AG04449 (cell line): ENCODE measurements around the gene VPS13A.

Experiments used
- CTCF ChIA-PET: fragments of 350-600 bp; formaldehyde crosslinking; extraction: SDS; loops from one replicate; lab custom pipeline; 2021; ENCODE audit warnings: antibody characterized with exemption; lab: Yijun Ruan, JAX
- POLR2A ChIA-PET: fragments of 400-600, 350-600 bp; formaldehyde crosslinking; extraction: SDS; loops from one replicate; lab custom pipeline; 2020; ENCODE audit warnings: antibody characterized with exemption, inconsistent platforms; lab: Yijun Ruan, JAX
- DNase-seq: peaks from one replicate; pipeline ENCODE4 v3.0.0-alpha.2; 2010; ENCODE audit warnings: low read depth, low spot score
- H3K4me3 ChIP-seq: 2 replicates; pipeline ENCODE4 v1.5.1; 2011; ENCODE audit warnings: low read depth, mild to moderate bottlenecking, control low read depth, low read length
- TF ChIP-seq, protein P1 (sequence below): IDR thresholded peaks from one replicate; pipeline ENCODE4 v1.5.1; 2011; ENCODE audit warnings: mild to moderate bottlenecking, moderate library complexity, low read length, control low read depth, inconsistent platforms; ENCODE audit not compliant: insufficient read depth; ENCODE audit errors: missing control alignments

The VPS13A gene

DNA sequence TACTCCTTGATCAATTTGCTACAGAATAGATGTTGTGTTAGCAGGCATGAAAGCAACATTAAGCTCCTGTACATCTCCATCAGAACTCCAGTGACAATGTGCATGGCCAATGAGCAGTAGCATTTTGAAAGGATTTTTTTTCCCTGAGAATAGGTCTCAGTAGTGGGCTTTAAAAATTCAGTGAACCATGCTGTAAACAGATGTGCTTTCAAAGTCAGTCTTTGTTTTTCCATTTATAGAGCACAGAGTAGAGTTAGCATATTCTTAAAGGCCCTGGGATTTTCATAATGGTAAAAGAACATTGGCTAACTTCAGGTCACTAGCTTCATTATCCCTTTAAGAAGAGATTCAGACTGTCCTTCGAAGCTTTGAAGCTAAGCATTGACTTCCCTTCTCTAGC, 150.8 kb downstream of the VPS13A start:
- H3K4me3 ChIP-seq, result no peak overlapping the region
- ChIA-PET CTCF (no interaction called here), POLR2A (no interaction called here)
- no peak for DNase-seq
- TF ChIP-seq, protein P1, sequence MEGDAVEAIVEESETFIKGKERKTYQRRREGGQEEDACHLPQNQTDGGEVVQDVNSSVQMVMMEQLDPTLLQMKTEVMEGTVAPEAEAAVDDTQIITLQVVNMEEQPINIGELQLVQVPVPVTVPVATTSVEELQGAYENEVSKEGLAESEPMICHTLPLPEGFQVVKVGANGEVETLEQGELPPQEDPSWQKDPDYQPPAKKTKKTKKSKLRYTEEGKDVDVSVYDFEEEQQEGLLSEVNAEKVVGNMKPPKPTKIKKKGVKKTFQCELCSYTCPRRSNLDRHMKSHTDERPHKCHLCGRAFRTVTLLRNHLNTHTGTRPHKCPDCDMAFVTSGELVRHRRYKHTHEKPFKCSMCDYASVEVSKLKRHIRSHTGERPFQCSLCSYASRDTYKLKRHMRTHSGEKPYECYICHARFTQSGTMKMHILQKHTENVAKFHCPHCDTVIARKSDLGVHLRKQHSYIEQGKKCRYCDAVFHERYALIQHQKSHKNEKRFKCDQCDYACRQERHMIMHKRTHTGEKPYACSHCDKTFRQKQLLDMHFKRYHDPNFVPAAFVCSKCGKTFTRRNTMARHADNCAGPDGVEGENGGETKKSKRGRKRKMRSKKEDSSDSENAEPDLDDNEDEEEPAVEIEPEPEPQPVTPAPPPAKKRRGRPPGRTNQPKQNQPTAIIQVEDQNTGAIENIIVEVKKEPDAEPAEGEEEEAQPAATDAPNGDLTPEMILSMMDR, result no peak

DNA sequence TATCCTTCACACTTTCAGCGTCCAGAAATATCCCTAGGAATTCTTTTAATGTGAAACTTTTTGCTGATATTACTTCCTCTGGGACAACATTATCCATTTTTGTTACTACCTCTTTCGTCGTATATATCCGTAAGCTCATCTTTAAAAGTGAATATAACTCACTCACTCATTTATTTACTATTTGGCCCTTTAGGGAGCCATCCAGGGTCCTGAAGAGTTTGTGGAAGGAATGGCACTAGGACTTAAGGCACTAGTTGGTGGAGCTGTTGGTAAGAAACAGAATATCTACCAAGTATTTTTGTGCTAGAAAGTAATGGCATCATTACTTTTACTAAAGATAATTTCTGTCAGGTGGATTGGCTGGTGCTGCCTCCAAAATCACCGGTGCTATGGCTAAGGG, 192.7 kb downstream of the VPS13A start:
- TF ChIP-seq, protein P1, result no peak
- no peak for DNase-seq
- CTCF ChIA-PET, result interaction anchor here (0.6 kb wide), 1 partner anchor 13 kb away, joined by 3 read pairs; no protein-coding TSS in a partner anchor
- POLR2A ChIA-PET, result no interaction called here
- H3K4me3 ChIP-seq, result no peak overlapping the region

DNA sequence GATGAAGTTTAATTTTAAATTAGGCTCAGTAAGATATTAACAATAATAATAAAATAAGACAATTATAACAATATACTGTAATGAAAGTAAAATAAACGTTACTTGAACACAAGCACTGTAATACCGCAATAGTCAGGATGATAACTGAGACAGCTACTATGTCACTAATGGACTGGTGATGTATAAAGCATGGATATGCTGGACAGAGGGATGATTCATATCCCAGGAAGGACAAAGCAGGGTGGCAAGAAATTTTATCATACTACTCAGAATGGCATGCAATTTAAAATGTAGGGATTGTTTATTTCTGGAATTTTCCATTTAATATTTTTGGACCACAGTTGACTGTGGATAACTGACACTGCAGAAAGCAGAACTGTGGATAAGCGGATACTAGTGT, 196.9 kb downstream of the VPS13A start:
- no peak overlapping the region for H3K4me3 ChIP-seq
- POLR2A ChIA-PET, result no interaction called here
- CTCF ChIA-PET, result interaction anchor here (1.1 to 1.5 kb wide), 2 partner anchors 9 to 332 kb away, joined by 3 read pairs; no protein-coding TSS in a partner anchor
- TF ChIP-seq, protein P1, result no peak
- no peak for DNase-seq

DNA sequence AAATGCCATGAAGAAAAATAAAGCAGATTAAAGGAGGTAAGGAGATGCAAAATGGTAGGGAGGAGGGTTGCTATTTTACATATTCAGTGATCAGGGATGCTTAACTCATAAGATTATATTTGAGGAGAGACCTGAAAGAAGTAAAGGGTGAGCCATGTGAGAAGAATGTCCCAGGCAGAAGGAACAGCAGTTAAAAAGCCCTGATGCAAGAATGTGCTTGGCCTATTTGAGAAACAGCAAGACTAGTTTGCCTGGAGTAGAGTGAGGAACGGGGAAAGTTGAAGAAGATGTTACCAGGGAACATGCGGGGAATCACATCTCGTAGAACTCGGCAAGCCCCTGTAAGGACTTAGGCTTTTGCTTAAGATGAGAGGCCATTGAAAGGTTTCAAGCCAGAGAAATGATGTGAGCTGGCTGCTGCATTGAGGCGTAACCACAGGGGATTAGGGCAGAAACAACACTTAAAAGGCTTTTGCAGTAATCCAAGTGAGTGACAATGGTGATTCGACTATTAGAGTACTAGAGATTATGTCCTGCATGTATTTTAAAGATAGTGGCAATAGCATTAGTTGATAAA, 198.7 kb downstream of the VPS13A start:
- ChIA-PET POLR2A (no interaction called here), CTCF (interaction anchor here (1.8 kb wide), 1 partner anchor 81 kb away, joined by 6 read pairs; no protein-coding TSS in a partner anchor)
- TF ChIP-seq, protein P1, result no peak
- H3K4me3 ChIP-seq, result no peak overlapping the region
- no peak for DNase-seq

DNA sequence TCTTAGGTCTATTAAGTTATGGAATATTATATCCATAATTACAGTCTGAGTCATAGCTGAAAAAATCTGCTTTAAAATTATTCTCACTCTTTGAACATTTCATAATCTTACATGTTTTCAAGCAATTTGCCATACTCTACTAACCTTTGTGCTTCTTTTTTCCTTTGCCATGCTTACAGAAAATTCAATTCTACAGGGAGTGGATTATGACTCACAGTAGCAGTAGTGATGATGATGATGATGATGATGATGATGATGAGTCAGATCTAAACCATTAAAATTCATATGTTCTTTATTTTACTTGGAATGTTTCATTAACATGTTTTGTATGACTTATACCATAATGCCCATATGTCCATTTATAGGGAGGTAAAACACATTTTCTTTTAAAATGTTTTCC, 207.1 kb downstream of the VPS13A start:
- TF ChIP-seq, protein P1, result no peak
- ChIA-PET POLR2A (interaction anchor here (0.6 kb wide), 1 partner anchor 369 kb away, joined by 3 read pairs; no protein-coding TSS in a partner anchor), CTCF (no interaction called here)
- peak; percentile 24 for DNase-seq
- H3K4me3 ChIP-seq, result no peak overlapping the region

DNA sequence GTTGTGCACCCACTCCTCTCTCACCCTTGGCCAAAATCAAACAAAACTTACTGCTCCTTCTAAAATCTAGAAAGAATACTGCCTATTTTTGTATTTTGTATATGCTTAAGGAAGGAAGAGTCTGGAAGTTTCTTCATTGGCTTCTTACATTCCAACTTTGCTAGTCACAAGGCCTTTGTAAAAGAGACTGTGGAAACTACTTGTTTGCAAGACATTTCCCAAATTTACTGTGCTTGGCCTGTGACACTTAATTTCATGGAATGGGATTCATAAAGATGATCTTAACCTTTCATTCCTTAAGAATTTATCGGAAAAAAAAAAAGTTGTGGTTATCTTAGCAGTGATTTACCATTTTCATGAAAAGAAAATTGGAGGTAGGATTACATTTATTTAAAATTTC, 208.9 kb downstream of the VPS13A start:
- H3K4me3 ChIP-seq, result no peak overlapping the region
- TF ChIP-seq, protein P1, result no peak
- CTCF ChIA-PET, result no interaction called here
- peak; percentile 31 for DNase-seq
- POLR2A ChIA-PET, result no interaction called here
